Measurements from ENCODE around the gene ARL16.

GRCh38 chr17:81662002-81662401 lies 21.6 kb downstream of the ARL16 start:
- TF ChIP-seq, protein P1, sequence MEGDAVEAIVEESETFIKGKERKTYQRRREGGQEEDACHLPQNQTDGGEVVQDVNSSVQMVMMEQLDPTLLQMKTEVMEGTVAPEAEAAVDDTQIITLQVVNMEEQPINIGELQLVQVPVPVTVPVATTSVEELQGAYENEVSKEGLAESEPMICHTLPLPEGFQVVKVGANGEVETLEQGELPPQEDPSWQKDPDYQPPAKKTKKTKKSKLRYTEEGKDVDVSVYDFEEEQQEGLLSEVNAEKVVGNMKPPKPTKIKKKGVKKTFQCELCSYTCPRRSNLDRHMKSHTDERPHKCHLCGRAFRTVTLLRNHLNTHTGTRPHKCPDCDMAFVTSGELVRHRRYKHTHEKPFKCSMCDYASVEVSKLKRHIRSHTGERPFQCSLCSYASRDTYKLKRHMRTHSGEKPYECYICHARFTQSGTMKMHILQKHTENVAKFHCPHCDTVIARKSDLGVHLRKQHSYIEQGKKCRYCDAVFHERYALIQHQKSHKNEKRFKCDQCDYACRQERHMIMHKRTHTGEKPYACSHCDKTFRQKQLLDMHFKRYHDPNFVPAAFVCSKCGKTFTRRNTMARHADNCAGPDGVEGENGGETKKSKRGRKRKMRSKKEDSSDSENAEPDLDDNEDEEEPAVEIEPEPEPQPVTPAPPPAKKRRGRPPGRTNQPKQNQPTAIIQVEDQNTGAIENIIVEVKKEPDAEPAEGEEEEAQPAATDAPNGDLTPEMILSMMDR (IDR thresholded peaks at IDR 0.05; ENCODE audit: insufficient read depth, low read depth, low read length) = no peak
- no peak for TF ChIP-seq EZH2 (IDR thresholded peaks at IDR 0.05; ENCODE audit: insufficient read depth, low read length)

Data from astrocyte (in vitro differentiated cells and primary cell).